Measurements from ENCODE around the gene LIX1. TPM values are rescaled to one million over a fixed set of nuclear protein-coding genes. Genes with fewer than 3 reads are reported as not detected.

The LIX1 gene
- total and polyA plus RNA-seq, 2 of the 13 experiments (the other 11 are each of a cell fraction or from before 2014, with no cell fraction given), result not detected

DNA sequence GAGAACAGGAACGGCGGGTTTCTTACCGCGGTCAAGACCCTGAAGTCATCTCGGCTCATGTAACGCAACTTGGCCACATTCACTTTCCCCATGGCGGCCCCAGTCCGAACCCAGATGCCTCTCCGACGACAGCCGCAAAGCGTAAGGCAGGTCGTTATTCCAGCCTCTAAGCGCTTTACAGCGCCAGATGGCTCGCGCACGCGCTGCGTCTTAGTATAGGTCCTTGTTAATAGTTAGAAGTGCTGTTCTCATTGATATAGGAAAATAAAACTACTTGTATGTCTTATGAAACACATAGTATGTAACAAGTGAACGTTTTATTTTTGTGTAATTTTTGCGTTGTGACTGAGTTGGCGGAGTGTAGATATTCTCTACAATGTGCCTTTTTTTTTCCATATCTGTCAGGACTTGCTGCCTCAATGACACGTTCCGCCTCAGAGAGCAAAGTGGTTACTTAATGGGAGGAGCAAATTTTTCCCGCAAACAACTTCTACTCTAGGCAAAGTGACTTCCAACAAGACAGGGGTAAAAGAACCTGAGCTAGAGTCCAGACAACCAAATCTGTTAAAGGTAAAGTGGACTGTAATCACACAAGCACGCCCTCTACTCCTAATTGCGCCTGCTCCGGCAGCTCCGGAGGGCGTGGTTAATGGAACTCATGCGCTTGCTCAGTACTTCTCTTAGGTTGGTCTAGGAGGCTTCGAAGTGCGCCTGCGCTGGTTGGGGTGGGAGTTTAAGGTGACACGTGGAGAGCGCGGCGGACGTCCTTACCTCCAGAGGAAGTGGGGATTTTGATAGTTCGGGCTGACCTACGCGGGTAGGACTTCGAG lies 40.9 kb upstream of the LIX1 start, which contains the start of gene RIOK2 (continued):
- TF ChIP-seq, protein P1, sequence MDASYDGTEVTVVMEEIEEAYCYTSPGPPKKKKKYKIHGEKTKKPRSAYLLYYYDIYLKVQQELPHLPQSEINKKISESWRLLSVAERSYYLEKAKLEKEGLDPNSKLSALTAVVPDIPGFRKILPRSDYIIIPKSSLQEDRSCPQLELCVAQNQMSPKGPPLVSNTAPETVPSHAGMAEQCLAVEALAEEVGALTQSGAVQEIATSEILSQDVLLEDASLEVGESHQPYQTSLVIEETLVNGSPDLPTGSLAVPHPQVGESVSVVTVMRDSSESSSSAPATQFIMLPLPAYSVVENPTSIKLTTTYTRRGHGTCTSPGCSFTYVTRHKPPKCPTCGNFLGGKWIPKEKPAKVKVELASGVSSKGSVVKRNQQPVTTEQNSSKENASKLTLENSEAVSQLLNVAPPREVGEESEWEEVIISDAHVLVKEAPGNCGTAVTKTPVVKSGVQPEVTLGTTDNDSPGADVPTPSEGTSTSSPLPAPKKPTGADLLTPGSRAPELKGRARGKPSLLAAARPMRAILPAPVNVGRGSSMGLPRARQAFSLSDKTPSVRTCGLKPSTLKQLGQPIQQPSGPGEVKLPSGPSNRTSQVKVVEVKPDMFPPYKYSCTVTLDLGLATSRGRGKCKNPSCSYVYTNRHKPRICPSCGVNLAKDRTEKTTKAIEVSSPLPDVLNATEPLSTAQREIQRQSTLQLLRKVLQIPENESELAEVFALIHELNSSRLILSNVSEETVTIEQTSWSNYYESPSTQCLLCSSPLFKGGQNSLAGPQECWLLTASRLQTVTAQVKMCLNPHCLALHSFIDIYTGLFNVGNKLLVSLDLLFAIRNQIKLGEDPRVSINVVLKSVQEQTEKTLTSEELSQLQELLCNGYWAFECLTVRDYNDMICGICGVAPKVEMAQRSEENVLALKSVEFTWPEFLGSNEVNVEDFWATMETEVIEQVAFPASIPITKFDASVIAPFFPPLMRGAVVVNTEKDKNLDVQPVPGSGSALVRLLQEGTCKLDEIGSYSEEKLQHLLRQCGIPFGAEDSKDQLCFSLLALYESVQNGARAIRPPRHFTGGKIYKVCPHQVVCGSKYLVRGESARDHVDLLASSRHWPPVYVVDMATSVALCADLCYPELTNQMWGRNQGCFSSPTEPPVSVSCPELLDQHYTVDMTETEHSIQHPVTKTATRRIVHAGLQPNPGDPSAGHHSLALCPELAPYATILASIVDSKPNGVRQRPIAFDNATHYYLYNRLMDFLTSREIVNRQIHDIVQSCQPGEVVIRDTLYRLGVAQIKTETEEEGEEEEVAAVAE (CRISPR knock-in tag; IDR thresholded peaks at IDR 0.05; ENCODE audit: borderline replicate concordance), result no peak; the same call in 1 of the 2 replicates
- TF ChIP-seq, protein P2, sequence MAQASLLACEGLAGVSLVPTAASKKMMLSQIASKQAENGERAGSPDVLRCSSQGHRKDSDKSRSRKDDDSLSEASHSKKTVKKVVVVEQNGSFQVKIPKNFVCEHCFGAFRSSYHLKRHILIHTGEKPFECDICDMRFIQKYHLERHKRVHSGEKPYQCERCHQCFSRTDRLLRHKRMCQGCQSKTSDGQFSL (CRISPR knock-in tag; IDR thresholded peaks at IDR 0.05), result peak; percentile 49; the same call in 1 of the 2 replicates
- TF ChIP-seq CREBL2 (CRISPR knock-in tag; IDR thresholded peaks at IDR 0.05; ENCODE audit: borderline replicate concordance) (no peak), ZNF256 (CRISPR knock-in tag; conservative IDR thresholded peaks at IDR 0.05) (peak; percentile 90; the same call in 1 of the 2 replicates), GMEB1 (CRISPR knock-in tag; IDR thresholded peaks at IDR 0.05; ENCODE audit: borderline replicate concordance) (peak; percentile 80; the same call in 1 of the 2 replicates), CCAR2 (optimal IDR thresholded peaks at IDR 0.05; ENCODE audit: low read depth, low read length) (no peak), ZNF468 (CRISPR knock-in tag; IDR thresholded peaks at IDR 0.05) (no peak), ZNF205 (CRISPR knock-in tag; IDR thresholded peaks at IDR 0.05) (peak; percentile 68; the same call in 1 of the 2 replicates), ISX (CRISPR knock-in tag; conservative IDR thresholded peaks at IDR 0.05) (no peak; the same call in 1 of the 2 replicates), NFIB (CRISPR knock-in tag; IDR thresholded peaks at IDR 0.05; ENCODE audit: borderline replicate concordance) (no peak)
- TF ChIP-seq, protein P3, sequence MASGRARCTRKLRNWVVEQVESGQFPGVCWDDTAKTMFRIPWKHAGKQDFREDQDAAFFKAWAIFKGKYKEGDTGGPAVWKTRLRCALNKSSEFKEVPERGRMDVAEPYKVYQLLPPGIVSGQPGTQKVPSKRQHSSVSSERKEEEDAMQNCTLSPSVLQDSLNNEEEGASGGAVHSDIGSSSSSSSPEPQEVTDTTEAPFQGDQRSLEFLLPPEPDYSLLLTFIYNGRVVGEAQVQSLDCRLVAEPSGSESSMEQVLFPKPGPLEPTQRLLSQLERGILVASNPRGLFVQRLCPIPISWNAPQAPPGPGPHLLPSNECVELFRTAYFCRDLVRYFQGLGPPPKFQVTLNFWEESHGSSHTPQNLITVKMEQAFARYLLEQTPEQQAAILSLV (CRISPR knock-in tag; IDR thresholded peaks at IDR 0.05; ENCODE audit: borderline replicate concordance), result peak; percentile 69
- TF ChIP-seq, protein P4, sequence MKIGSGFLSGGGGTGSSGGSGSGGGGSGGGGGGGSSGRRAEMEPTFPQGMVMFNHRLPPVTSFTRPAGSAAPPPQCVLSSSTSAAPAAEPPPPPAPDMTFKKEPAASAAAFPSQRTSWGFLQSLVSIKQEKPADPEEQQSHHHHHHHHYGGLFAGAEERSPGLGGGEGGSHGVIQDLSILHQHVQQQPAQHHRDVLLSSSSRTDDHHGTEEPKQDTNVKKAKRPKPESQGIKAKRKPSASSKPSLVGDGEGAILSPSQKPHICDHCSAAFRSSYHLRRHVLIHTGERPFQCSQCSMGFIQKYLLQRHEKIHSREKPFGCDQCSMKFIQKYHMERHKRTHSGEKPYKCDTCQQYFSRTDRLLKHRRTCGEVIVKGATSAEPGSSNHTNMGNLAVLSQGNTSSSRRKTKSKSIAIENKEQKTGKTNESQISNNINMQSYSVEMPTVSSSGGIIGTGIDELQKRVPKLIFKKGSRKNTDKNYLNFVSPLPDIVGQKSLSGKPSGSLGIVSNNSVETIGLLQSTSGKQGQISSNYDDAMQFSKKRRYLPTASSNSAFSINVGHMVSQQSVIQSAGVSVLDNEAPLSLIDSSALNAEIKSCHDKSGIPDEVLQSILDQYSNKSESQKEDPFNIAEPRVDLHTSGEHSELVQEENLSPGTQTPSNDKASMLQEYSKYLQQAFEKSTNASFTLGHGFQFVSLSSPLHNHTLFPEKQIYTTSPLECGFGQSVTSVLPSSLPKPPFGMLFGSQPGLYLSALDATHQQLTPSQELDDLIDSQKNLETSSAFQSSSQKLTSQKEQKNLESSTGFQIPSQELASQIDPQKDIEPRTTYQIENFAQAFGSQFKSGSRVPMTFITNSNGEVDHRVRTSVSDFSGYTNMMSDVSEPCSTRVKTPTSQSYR (CRISPR knock-in tag; IDR thresholded peaks at IDR 0.05; ENCODE audit: borderline replicate concordance), result no peak; the same call in 1 of the 2 replicates
- TF ChIP-seq, protein P5, sequence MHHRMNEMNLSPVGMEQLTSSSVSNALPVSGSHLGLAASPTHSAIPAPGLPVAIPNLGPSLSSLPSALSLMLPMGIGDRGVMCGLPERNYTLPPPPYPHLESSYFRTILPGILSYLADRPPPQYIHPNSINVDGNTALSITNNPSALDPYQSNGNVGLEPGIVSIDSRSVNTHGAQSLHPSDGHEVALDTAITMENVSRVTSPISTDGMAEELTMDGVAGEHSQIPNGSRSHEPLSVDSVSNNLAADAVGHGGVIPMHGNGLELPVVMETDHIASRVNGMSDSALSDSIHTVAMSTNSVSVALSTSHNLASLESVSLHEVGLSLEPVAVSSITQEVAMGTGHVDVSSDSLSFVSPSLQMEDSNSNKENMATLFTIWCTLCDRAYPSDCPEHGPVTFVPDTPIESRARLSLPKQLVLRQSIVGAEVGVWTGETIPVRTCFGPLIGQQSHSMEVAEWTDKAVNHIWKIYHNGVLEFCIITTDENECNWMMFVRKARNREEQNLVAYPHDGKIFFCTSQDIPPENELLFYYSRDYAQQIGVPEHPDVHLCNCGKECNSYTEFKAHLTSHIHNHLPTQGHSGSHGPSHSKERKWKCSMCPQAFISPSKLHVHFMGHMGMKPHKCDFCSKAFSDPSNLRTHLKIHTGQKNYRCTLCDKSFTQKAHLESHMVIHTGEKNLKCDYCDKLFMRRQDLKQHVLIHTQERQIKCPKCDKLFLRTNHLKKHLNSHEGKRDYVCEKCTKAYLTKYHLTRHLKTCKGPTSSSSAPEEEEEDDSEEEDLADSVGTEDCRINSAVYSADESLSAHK (CRISPR knock-in tag; IDR thresholded peaks at IDR 0.05; ENCODE audit: borderline replicate concordance), result no peak; the same call in 1 of the 2 replicates
